GM19240 (cell line): ENCODE results near the gene PGAM5.

Experiments used
- DNase-seq: peaks from one replicate; pipeline ENCODE4 v3.0.0; 2011; ENCODE audit warnings: low spot score; ENCODE audit not compliant: insufficient read length

Gene PGAM5

GRCh38 chr12:132719141-132719953 is 8.7 kb downstream of the PGAM5 start:
- DNase-seq, result no peak

DNA sequence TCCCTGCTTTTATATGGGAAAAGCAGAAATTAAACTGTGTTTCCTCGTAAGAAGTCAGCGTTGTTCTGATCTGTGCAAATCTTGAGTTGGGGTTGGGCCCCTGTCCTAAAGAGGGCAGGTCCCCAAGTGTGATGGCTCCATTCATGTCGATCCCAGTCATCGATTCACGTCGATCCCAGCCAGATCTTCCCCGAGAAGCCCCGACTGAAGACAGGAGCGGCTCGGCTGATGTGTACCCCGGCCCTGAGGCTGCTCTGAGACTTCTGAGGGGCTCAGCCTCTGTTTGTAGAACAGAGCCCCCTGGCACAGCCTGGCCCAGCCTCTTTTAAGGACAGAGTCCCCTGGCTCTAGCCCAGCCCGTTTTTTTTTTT is 9.3 kb downstream of the PGAM5 start:
- DNase-seq, result no peak

DNA sequence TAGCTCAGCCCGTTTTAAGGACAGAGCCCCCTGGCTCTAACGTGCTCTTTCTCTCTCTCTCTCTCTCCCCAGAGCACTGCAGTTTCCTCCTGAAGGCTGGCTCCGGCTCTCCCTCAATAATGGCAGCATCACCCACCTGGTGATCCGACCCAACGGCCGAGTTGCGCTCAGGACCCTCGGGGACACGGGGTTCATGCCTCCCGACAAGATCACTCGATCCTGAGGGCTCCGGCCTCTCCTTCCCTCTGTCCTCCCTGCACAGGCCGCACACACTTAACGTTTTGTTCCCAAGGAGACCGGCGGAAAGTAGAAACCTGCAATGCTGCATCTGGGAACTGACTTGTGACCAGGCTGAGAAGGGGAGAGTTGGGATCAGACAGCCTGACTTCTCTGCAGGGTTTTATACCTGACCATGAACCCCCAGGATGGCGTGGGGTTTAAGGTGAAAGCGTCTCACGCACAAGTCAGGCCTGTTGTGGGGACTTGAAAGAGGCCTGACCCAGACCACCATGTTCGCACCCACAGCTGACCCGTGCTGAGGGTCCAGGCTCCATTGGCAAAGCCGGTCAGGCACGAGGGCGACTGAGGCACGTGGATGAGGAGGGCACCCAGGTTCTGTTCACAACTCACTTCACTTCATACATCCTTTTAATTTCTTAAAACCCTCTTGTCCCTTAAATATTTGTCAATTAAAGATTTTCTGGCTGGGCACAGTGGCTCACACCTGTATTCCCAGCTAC is 10.1 kb downstream of the PGAM5 start:
- DNase-seq, result no peak

DNA sequence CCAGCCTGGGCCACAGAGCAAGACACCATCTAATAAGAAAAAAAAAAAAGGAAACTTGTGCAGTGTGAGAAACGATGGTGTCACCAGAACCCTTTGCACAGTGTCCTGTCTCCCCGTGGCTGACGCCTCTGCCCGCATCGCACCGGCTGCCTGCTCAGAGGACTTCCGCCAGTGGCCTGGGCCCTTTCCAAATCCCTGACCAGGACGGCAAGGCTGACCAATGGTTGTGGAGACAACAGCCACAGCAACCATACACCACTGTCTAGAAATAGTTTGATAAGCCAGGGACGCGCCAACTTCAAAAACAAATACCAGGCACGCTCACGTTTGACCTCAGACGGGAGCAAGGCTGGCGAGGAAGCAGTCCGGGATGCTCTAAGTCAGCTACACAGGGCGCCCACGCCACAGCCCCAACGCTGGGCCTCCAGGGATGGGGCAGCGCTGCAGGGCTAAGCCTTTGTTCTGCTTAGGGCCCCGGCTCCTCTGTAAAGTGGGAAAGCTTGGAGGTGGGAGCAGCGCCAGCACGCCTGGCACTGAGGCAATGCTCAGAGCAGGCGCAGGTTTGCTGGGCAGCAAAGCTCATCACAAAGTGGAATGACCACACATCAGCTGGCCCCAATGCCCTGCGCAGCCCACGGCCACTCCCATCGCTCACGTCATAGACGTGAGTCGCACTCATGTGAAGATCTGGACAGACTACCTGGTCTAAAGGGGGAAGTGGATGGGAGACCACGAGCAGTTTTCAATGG is 12.5 kb downstream of the PGAM5 start:
- no peak for DNase-seq

DNA sequence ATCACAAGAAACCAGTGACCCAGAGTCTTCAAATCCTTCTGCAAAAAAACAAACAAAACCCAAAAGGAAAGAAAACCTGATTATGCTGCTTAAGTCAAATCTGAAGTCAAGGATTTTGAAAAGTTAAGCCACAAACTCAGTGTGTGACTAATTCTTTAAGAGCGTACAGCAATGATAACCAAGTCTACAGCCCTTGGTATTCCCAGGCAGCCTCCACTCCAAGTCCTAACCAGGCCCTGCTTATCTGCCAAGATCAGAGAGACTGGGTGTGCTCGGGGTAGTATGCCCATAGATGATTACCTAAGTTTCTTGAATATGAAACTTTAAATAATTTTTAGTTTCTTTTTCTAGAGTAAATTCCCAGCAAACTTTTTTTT is 13.1 kb downstream of the PGAM5 start:
- DNase-seq, result no peak

DNA sequence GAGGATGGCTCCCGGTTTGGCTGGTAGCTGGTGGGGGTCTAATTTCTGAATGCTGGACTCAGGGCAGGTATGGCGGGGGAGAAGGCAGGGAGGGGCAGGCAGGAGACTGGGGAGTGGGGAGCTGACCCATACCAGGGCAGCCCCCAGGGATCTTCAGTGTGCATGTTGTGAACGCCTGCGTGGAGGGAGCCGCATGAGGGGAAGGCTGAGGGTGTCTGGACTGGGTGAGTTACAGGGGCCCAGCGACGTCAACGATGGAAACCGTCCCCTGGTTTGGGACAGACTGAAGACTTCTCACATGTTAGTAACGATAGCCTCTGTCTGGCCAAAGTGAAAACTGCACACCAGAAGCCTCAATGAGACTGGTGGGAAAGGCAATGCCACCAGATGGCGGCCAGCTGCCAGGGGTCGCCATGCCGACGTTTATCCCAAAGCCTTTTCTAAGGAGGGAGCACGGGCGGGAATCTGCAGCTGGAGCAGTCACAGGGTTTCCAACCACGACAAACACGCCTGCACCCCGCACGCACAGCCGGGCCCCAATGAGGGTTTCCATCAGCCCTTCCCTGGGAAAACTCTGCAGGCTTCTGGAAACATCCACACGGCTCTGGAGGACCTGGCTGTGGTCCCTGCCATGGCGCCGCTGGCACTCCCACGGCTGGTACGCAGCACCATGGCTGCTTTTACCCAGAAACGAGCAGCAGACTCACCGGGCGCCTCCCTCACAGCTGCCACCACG is 14.0 kb downstream of the PGAM5 start:
- no peak for DNase-seq

- DNase-seq, result no peak
These were observed 15.7 kb downstream of the PGAM5 start for GRCh38 chr12:132726386-132726785.

DNA sequence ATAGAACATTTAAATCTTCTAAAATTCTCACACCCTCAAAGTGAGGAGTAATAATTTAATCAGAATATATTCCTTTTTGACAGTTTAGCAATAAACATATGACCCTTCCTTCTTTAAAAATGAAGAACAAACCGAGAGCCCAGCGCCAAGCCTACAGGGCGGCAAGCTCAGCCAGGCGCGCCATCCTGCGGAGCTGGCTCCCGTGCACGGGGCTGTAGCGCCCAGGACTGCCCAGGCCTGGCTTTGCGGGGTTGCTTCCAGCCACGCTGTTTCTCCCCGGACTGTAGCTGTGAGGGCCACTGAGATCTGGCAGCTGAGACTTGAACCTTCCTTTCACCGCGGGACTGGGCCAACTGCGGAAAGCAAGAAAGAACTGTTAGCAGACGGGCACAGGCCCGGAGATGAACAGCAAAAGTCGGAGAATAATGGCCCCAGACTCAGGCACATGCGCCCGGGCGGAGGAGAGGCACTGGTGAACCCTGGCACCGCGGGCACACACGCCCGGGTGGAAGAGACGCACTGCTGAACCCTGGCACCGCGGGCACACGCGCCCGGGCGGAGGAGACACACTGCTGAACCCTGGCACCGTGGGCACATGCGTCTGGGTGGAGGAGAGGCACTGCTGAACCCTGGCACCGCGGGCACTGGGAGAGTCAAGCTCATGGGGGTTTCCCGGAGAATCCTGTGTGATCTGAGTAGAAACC is 16.6 kb downstream of the PGAM5 start:
- DNase-seq, result no peak

GRCh38 chr12:132728502-132728901 is 17.9 kb downstream of the PGAM5 start:
- DNase-seq, result no peak

- DNase-seq, result no peak
These were observed 19.1 kb downstream of the PGAM5 start for GRCh38 chr12:132729541-132730320.

GRCh38 chr12:132730353-132730752 is 19.7 kb downstream of the PGAM5 start:
- no peak for DNase-seq

GRCh38 chr12:132731574-132731973 is 20.9 kb downstream of the PGAM5 start:
- no peak for DNase-seq

DNA sequence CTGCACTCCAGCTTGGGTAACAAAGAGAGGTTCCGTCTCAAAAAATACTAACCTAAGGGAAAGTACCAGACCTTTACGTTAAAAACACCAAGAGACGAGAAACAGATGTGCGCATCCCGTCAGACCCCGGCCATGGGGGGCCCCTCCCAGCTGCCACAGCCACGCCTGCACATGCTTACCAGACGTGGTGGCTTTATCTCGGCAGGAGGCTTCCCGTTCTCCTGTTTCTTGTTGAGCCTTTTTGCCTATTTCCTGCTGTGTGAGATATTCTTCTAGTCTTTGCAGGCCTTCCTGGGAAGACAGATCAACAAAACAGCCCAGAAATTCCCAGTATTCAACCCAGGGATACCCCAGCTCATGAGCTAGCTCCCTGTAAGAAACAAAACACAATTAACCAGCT is 23.6 kb downstream of the PGAM5 start:
- DNase-seq, result no peak

GRCh38 chr12:132735496-132735895 is 24.9 kb downstream of the PGAM5 start:
- no peak for DNase-seq

DNA sequence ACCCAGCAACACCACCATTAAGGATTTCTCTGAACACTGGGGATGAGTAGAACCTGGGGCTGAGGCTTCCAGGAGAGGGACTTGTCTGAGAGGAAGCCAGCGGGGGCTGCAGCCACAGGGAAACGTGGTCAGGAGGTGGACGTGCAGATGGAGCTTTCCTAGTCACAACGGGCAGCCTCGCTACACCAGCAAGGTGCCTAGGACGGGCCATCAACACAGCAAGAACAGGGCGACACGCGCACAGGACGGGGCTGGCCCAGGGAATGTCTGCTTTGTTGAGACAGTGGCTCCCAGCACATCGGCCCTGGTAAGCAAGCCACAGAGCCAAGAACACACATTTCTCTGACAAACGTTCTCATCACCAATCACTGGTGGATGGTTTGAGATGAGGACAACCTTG is 25.7 kb downstream of the PGAM5 start:
- DNase-seq, result no peak

GRCh38 chr12:132736913-132737312 is 26.3 kb downstream of the PGAM5 start:
- no peak for DNase-seq

DNA sequence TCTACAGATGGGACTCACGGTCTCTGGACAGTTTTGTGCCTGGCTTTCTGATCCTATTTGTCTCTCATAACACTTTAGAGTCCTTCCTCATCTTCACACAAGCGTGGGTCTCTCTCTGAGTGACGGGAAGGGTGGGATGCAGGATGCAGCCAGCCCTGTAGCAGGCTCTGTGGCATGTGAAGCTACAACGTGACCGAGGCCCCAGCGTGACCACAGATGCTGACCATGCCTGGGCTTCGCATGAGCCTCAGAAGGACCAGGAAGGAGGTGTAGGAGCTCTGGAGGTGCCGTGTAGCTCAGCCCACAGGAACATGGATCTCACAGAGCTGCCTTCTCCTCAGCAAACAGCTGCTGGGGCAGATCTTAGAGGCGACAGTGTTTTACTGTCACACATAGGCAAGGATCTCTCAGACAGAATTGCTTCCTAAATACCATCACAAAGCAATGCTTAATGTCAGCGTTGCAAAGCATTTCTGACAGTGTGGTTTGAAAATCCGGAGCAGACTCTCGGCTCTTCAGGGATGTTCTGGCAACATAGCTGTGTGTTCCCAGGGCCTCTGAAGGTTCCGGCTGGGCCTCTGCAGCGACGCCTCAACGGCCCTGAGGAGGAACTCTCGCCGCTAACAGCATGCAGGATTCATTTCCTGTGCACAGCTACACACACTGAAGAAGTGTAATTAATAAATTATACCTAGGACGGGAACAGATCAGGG is 29.1 kb downstream of the PGAM5 start:
- no peak for DNase-seq

DNA sequence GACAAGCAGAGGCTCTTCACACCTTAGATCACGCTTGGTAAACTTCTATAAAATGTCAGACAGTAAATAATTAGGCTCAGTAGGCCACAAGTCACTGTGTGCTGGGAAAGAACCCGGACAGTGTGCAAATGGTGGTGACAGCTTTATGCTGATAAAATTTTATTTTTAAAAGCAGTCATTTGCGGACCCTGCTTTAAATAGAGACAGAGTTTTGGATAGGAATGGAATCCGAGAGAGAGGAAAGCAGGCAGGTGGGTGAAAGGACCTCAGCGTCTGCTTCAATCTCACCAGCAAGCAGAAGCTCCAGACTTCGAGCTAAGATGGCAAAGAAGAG is 29.6 kb downstream of the PGAM5 start:
- no peak for DNase-seq

DNA sequence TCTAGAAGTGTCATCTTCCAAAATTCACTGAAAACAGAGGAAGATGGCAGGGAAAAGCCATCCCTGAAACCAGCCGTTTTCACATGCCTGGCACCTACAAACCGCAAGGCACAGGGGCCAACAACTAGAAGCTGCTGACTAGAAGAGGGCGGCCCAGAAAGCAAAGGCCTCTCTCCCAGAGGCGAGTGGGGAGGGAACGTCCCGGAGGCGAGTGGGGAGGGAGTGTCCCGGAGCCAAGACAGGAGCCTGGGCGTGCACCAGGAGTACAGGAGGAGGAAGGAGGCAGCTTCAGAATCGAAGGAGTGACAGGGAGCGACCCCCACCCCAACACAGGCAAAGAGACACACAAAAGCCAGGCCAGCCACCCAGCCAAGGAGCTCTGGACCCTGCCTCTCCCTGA is 30.0 kb downstream of the PGAM5 start:
- DNase-seq, result no peak

GRCh38 chr12:132741620-132742019 is 31.0 kb downstream of the PGAM5 start:
- no peak for DNase-seq
